NT2/D1 (cell line): ENCODE data around the gene PELI2.

ENCODE experiments used
- DNase-seq: peaks from one replicate; pipeline ENCODE4 v3.0.0-alpha.2; 2011; ENCODE audit warnings: low read depth, low spot score
- H3K27me3 ChIP-seq: 2 replicates; pipeline ENCODE4 v1.6.0; 2011; ENCODE audit warnings: mild to moderate bottlenecking; ENCODE audit not compliant: insufficient read length, insufficient read depth
- H3K36me3 ChIP-seq: 2 replicates; pipeline ENCODE4 v1.6.1; 2011; ENCODE audit warnings: mild to moderate bottlenecking, low read length, mixed read lengths; ENCODE audit not compliant: insufficient read depth, insufficient read length
- H3K4me1 ChIP-seq: 2 replicates; pipeline ENCODE4 v1.5.1; 2011; ENCODE audit not compliant: insufficient read depth, insufficient read length
- H3K4me3 ChIP-seq: 2 replicates; pipeline ENCODE4 v1.5.1; 2011; ENCODE audit warnings: low read depth; ENCODE audit not compliant: insufficient read length
- H3K9ac ChIP-seq: 2 replicates; pipeline ENCODE4 v1.6.0; 2011; ENCODE audit warnings: low read depth; ENCODE audit not compliant: insufficient read length
- H3K9me3 ChIP-seq: 2 replicates; pipeline ENCODE4 v1.5.1; 2011; ENCODE audit warnings: mild to moderate bottlenecking, low read length; ENCODE audit not compliant: insufficient read depth
- SUZ12 ChIP-seq: IDR thresholded peaks from 2 replicates; pipeline ENCODE4 v1.6.1; 2011; ENCODE audit not compliant: insufficient read length, insufficient read depth; ENCODE audit errors: extremely low read depth
- YY1 ChIP-seq: IDR thresholded peaks from 2 replicates; pipeline ENCODE4 v1.6.1; 2011; ENCODE audit not compliant: insufficient read length, insufficient read depth
- ZNF274 ChIP-seq: IDR thresholded peaks from 2 replicates; pipeline ENCODE4 v1.6.1; 2011; ENCODE audit warnings: mild to moderate bottlenecking, low read depth, low read length

PELI2 gene

DNA sequence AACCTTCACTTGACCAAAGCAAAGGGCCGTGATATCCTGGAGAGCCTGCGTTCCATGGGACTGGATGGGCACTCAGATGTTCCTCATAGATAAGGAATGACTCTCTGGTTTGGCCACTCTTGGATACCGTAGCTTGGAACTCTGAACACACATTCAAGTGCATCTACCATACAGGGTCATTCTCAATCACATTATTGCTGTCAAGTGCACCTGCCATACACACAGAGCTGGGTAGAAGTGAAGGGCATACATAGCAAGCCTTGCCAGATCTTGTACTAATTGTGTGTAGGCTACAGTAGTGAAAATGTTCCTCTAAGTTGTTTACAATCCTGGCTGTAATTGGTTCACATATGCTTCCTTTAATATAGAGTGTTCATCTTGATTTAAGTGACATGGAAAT lies 58.3 kb downstream of the PELI2 start:
- no peak for TF ChIP-seq SUZ12
- no peak for TF ChIP-seq YY1
- TF ChIP-seq ZNF274, result no peak
- Histone ChIP-seq H3K4me3 (no peak overlapping the region), H3K4me1 (no peaks in the 10 kb centered on the region), H3K9me3 (no peaks in the 10 kb centered on the region), H3K36me3 (no peaks in the 10 kb centered on the region), H3K27me3 (no peaks in the 10 kb centered on the region), H3K9ac (no peak overlapping the region)
- no peak for DNase-seq

DNA sequence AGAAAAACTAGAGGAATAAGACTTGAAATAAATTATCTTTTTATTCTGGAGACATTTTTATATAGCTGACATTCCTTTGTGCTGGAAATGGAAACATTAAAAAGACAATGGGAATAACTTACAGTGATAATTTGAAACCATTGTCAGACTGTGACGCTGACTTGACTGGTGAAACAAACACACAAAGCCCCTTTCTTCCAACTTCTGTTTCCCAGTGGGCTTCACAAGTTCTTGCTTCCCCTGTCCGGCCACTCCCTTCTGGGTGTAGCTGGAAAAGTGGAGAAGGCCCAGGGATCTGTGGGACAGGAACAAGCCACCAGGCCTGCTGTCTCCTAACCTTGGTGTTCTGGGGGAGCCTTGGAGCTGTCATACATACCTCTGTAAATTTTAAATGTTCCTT lies 58.8 kb downstream of the PELI2 start:
- Histone ChIP-seq H3K9ac (no peak overlapping the region), H3K4me1 (no peaks in the 10 kb centered on the region), H3K9me3 (no peaks in the 10 kb centered on the region), H3K27me3 (no peaks in the 10 kb centered on the region), H3K4me3 (no peak overlapping the region), H3K36me3 (no peaks in the 10 kb centered on the region)
- TF ChIP-seq YY1 (no peak), SUZ12 (no peak), ZNF274 (no peak)
- no peak for DNase-seq

DNA sequence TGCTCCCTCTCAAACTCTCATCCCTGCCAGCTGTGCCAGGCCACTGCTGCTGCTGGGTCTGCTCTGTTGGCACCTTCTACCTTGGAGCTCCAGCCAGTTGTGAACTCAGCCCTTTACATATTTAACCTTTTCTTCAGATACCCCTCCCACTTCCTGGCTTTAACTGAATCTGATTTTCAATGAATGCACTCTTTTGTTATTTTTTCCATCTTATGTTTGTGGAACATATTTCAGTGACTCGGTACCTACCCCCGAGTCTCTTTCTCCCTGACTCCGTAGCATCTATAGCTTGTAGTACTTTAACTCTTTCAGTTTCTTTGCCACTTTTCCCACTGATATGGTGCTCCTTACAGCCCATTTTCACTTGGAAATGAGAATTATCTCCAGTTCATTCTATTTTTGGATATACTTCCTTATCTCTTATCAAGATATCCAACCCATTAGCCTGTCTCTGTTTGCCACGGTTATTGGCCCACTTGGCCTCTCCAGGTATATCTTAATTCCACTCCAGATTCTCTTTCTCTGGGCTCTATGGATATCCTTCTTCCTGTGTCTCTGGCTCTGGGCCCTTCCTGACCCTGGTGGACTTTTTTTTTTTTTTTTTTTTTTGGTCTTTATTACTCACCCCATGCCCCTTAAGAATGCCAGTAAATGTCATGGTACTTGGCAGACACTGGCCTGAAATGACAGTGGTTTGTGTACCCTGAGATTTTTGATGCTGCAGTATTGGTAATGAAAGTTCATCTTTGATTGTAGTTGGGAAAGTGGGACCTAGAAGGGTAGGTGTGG lies 62.7 kb downstream of the PELI2 start:
- Histone ChIP-seq H3K36me3 (no peaks in the 10 kb centered on the region), H3K4me1 (no peaks in the 10 kb centered on the region), H3K27me3 (no peaks in the 10 kb centered on the region), H3K9me3 (no peaks in the 10 kb centered on the region), H3K4me3 (no peak overlapping the region), H3K9ac (no peak overlapping the region)
- TF ChIP-seq YY1, result no peak
- TF ChIP-seq SUZ12, result no peak
- no peak for TF ChIP-seq ZNF274
- DNase-seq, result no peak

DNA sequence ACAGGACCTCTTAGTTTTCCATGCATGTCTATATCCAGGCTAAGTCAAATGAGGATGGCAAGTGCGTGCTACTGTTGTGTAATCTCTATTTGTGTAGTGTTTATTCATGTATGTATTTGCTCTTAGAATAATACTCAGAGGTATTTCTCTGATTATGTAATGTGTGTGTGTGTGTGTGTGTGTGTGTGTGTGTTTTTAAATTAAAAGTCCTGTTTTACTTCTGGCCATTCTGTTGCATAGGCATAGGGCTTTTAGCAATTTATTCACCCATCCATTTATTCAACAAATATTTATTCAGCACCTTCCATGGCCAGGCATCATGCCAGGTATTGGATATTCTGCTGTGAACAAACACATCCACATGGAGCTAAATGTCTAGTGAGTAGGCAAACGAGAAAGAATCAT lies 63.5 kb downstream of the PELI2 start:
- no peaks in the 10 kb centered on the region for H3K4me1 ChIP-seq
- DNase-seq, result no peak
- no peaks in the 10 kb centered on the region for H3K36me3 ChIP-seq
- TF ChIP-seq ZNF274, result no peak
- H3K4me3 ChIP-seq, result no peak overlapping the region
- no peaks in the 10 kb centered on the region for H3K27me3 ChIP-seq
- H3K9me3 ChIP-seq, result no peaks in the 10 kb centered on the region
- no peak overlapping the region for H3K9ac ChIP-seq

DNA sequence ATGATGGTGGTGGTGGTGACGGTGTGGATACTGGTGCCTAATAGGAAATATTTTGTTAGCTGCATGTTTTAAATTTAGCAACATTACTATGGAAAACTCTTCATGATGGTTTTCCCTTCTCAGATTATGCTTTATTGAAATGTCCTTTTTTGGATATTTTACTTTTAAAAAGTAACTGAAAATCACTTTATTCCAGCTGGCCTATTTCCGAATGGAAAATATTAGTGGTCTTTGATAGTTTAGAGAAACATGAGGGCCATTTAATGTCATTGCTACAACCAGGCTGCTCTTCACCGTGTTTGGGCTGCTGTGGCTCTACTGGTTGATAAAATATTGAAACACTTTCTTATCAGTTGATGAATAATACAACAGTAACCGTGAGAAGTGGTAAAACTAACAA lies 64.2 kb downstream of the PELI2 start:
- H3K36me3 ChIP-seq, result no peaks in the 10 kb centered on the region
- H3K9ac ChIP-seq, result no peak overlapping the region
- H3K9me3 ChIP-seq, result no peaks in the 10 kb centered on the region
- no peak for DNase-seq
- TF ChIP-seq YY1, result no peak
- no peak for TF ChIP-seq ZNF274
- no peak for TF ChIP-seq SUZ12
- H3K4me3 ChIP-seq, result no peak overlapping the region
- H3K4me1 ChIP-seq, result no peaks in the 10 kb centered on the region
- no peaks in the 10 kb centered on the region for H3K27me3 ChIP-seq

DNA sequence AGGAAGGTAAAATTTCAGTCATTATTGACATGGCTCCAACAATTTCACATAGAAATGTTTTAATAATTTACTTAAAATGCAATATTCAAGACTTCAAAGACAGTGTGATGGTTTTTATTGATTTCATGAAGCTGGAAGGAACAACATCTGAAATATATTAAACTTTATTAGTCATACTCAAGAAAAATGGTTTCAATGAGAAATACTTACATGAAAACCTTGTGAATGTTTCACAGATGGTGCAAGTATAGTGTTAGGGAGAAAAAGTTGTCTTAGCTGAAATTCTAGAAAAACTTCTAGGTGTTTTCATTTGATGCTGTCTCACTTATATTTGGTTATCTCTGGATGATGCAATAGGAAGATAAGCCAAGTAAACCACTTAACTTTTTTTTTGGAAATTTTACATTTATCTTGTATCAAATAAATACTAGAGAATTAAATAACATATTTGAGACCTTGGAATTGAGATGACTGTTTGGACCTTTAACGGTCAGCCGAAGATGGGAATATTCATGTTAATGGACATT lies 65.5 kb downstream of the PELI2 start:
- TF ChIP-seq YY1 (no peak), ZNF274 (no peak), SUZ12 (no peak)
- H3K9me3 ChIP-seq, result no peaks in the 10 kb centered on the region
- no peak for DNase-seq
- no peak overlapping the region for H3K9ac ChIP-seq
- H3K4me3 ChIP-seq, result no peak overlapping the region
- no peaks in the 10 kb centered on the region for H3K36me3 ChIP-seq
- H3K27me3 ChIP-seq, result no peaks in the 10 kb centered on the region
- no peaks in the 10 kb centered on the region for H3K4me1 ChIP-seq

DNA sequence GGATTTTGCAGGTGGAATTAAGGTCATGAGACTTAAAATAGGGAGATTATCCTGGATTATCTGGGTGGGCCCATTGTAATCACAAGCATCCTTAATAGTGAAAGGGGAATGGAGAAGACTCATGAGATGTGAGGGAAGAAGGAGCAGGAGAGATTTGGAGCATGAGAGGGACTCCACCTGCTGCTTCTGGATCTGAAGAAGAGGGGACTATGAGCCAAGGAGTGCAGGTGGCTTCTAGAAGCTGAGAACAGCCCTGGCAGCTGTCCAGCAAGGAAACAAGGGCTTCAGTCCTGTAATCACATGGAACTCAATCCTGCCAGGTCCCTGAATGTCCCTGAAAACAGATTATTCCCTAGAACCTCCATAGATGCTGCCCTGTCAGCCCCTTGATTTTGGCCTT lies 67.8 kb downstream of the PELI2 start:
- no peaks in the 10 kb centered on the region for H3K27me3 ChIP-seq
- no peak for DNase-seq
- no peak overlapping the region for H3K9ac ChIP-seq
- H3K4me3 ChIP-seq, result no peak overlapping the region
- TF ChIP-seq ZNF274 (no peak), YY1 (no peak), SUZ12 (no peak)
- no peaks in the 10 kb centered on the region for H3K9me3 ChIP-seq
- no peaks in the 10 kb centered on the region for H3K4me1 ChIP-seq
- no peaks in the 10 kb centered on the region for H3K36me3 ChIP-seq
